Panc1 (cell line): ENCODE results near the gene DMBX1. TPM values are rescaled to one million over a fixed set of nuclear protein-coding genes. Genes with fewer than 3 reads are reported as not detected.

ENCODE experiments used
- ATAC-seq: fragments of 200-7000 bp; cut with Tn5 transposase; 2 replicates; pipeline ENCODE4 v1.9.1; 2020; ENCODE audit warnings: mild to moderate bottlenecking, moderate library complexity
- BruUV-seq: library from RNA; stranded (reverse); fragments of 400-500 nt; replicated peaks from 2 replicates; lab custom pipeline; 2021; lab: Mats Ljungman, UMichigan
- CTCF ChIA-PET: fragments of 300-600 bp; sonication (Branson Sonifier 250); formaldehyde crosslinking; loops from one replicate; lab custom pipeline; 2022; ENCODE audit warnings: antibody characterized with exemption; lab: Charles Lee
- POLR2A ChIA-PET: fragments of 300-600 bp; sonication (Branson Sonifier 250); formaldehyde crosslinking; loops from one replicate; lab custom pipeline; 2022; ENCODE audit warnings: antibody characterized with exemption; lab: Charles Lee
- DNase-seq: peaks from one replicate; pipeline ENCODE4 v3.0.0-alpha.2; 2010; ENCODE audit warnings: low read depth, low spot score
- H3K27ac ChIP-seq: 2 replicates; pipeline ENCODE4 v1.5.1; 2011; ENCODE audit warnings: mild to moderate bottlenecking, low read length, inconsistent platforms
- H3K27me3 ChIP-seq: fragments of 200-500 bp; sonication (Bioruptor generic); 2 replicates; pipeline ENCODE4 v1.6.0; 2014; ENCODE audit warnings: low read length, inconsistent platforms; ENCODE audit not compliant: control insufficient read depth, insufficient read depth
- H3K36me3 ChIP-seq: fragments of 200-500 bp; sonication (Bioruptor generic); 2 replicates; pipeline ENCODE4 v1.5.1; 2014; ENCODE audit warnings: inconsistent platforms, mild to moderate bottlenecking, low read length, moderate library complexity; ENCODE audit not compliant: control insufficient read depth, insufficient read depth
- H3K4me1 ChIP-seq: 2 replicates; pipeline ENCODE4 v1.5.1; 2011; ENCODE audit warnings: inconsistent platforms, mild to moderate bottlenecking, low read length, moderate library complexity; ENCODE audit not compliant: control insufficient read depth, insufficient read depth
- H3K4me3 ChIP-seq, 2 experiments: 2 replicates each; pipeline ENCODE4 v1.5.1; 2011 to 2012; ENCODE audit warnings: low read depth in 2 of 2, low read length in 2 of 2, mild to moderate bottlenecking in 2 of 2, inconsistent platforms in 1 of 2, moderate library complexity in 1 of 2
- H3K9me3 ChIP-seq: fragments of 200-500 bp; sonication (Bioruptor generic); 2 replicates; pipeline ENCODE4 v1.5.1; 2014; ENCODE audit warnings: low read depth, mild to moderate bottlenecking, inconsistent platforms, low read length, moderate library complexity; ENCODE audit not compliant: control insufficient read depth, insufficient read depth
- POLR2AphosphoS5 ChIP-seq: IDR thresholded peaks from 2 replicates; pipeline ENCODE4 v1.6.1; 2012; ENCODE audit warnings: mild to moderate bottlenecking, low read depth, low read length, moderate library complexity
- SIN3A ChIP-seq: IDR thresholded peaks from 2 replicates; pipeline ENCODE4 v1.6.1; 2012; ENCODE audit warnings: low read depth, mild to moderate bottlenecking, low read length, moderate library complexity, borderline replicate concordance; ENCODE audit not compliant: insufficient read depth
- TCF7L2 ChIP-seq: IDR thresholded peaks from 2 replicates; pipeline ENCODE4 v1.6.1; 2011; ENCODE audit warnings: mild to moderate bottlenecking, low read depth, low read length, inconsistent platforms
- in situ Hi-C: cut with HindIII; loops from 2 replicates; pipeline ENCODE4 v1.10.0; 2016; ENCODE audit warnings: low sequenced_read_pairs, low pct_unique_long_range_greater_than_20kb
- intact Hi-C: fragments of 100-400 bp; cut with micrococcal nuclease; formaldehyde crosslinking; loops from one replicate; pipeline ENCODE4 v1.10.0; 2022; ENCODE audit not compliant: unreplicated experiment
- total RNA-seq: library from RNA; stranded (reverse); gene quantifications from one replicate; pipeline ENCODE4 v1.2.1, GENCODE V29; 2021; ENCODE audit not compliant: unreplicated experiment
- TF ChIP-seq, protein P1 (sequence below), 2 experiments: IDR thresholded peaks; 2 replicates each; pipeline ENCODE4 v1.6.1; 2011 to 2012; ENCODE audit warnings: low read depth in 2 of 2, control low read depth in 1 of 2, low read length in 1 of 2, mild to moderate bottlenecking in 1 of 2, moderate library complexity in 1 of 2; ENCODE audit not compliant: insufficient read depth in 1 of 2
- TF ChIP-seq, protein P2 (sequence below): fragments of 450-650 bp; IDR thresholded peaks from 2 replicates; pipeline ENCODE4 v1.5.1; 2017; ENCODE audit warnings: mild to moderate bottlenecking

DMBX1 gene
- total RNA-seq, 1 experiment from 2014 or later: 0.05 TPM

DNA sequence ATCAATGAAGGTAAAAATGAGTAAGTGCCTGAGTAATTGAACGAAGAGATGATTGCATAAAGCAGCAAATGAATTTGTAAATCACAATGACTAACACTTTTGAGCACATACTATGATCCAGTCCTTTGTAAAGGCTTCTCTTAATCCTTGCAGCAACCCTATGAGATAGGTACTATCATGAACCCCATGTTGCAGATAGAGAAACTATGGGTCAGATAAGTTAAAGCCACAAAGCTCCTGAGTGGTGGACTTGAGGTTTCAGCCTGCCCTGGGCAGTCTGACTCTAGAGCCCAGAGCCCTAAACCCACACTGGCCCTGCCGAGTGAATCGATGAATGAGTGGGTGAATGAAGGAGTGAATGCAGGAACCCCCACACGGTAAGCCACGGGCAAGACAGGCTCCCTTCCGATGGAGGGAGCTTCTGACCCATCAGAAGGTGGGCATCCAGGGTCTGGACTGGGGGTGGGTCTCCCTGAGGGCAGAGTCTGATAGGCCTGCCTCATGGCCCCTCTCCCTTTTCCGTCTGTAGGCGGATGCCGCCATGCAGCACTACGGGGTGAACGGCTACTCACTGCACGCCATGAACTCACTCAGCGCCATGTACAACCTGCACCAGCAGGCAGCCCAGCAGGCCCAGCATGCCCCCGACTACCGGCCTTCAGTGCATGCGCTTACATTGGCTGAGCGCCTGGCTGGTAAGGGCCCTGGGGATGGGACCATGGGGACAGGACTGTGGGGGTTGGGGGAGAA is 17.0 kb downstream of the DMBX1 start:
- DNase-seq: no peak
- Histone ChIP-seq H3K4me1 (no peaks in the 10 kb centered on the region), H3K9me3 (no peaks in the 10 kb centered on the region), H3K36me3 (no peaks in the 10 kb centered on the region), H3K4me3 (no peak overlapping the region), H3K27me3 (peaks cover 3% of the 10 kb centered on the region; the same call in 1 of the 2 replicates), H3K27ac (no peak overlapping the region)
- POLR2A ChIA-PET: no interaction called here
- ATAC-seq: no peak
- TF ChIP-seq TCF7L2 (no peak), SIN3A (no peak), POLR2AphosphoS5 (no peak)
- TF ChIP-seq, protein P1, sequence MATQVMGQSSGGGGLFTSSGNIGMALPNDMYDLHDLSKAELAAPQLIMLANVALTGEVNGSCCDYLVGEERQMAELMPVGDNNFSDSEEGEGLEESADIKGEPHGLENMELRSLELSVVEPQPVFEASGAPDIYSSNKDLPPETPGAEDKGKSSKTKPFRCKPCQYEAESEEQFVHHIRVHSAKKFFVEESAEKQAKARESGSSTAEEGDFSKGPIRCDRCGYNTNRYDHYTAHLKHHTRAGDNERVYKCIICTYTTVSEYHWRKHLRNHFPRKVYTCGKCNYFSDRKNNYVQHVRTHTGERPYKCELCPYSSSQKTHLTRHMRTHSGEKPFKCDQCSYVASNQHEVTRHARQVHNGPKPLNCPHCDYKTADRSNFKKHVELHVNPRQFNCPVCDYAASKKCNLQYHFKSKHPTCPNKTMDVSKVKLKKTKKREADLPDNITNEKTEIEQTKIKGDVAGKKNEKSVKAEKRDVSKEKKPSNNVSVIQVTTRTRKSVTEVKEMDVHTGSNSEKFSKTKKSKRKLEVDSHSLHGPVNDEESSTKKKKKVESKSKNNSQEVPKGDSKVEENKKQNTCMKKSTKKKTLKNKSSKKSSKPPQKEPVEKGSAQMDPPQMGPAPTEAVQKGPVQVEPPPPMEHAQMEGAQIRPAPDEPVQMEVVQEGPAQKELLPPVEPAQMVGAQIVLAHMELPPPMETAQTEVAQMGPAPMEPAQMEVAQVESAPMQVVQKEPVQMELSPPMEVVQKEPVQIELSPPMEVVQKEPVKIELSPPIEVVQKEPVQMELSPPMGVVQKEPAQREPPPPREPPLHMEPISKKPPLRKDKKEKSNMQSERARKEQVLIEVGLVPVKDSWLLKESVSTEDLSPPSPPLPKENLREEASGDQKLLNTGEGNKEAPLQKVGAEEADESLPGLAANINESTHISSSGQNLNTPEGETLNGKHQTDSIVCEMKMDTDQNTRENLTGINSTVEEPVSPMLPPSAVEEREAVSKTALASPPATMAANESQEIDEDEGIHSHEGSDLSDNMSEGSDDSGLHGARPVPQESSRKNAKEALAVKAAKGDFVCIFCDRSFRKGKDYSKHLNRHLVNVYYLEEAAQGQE (IDR thresholded peaks at IDR 0.05; ENCODE audit: insufficient read depth in 1 of 2, low read depth in 2 of 2, low read length in 1 of 2): no peak
- TF ChIP-seq, protein P2, sequence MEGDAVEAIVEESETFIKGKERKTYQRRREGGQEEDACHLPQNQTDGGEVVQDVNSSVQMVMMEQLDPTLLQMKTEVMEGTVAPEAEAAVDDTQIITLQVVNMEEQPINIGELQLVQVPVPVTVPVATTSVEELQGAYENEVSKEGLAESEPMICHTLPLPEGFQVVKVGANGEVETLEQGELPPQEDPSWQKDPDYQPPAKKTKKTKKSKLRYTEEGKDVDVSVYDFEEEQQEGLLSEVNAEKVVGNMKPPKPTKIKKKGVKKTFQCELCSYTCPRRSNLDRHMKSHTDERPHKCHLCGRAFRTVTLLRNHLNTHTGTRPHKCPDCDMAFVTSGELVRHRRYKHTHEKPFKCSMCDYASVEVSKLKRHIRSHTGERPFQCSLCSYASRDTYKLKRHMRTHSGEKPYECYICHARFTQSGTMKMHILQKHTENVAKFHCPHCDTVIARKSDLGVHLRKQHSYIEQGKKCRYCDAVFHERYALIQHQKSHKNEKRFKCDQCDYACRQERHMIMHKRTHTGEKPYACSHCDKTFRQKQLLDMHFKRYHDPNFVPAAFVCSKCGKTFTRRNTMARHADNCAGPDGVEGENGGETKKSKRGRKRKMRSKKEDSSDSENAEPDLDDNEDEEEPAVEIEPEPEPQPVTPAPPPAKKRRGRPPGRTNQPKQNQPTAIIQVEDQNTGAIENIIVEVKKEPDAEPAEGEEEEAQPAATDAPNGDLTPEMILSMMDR: no peak
- CTCF ChIA-PET: no interaction called here
- in situ Hi-C loops (no loop called here), intact Hi-C loops (no loop called here)
- BruUV-seq: no TSS peak

- BruUV-seq: no TSS peak
- TF ChIP-seq TCF7L2 (no peak), SIN3A (no peak), POLR2AphosphoS5 (no peak)
- TF ChIP-seq, protein P2: no peak
- TF ChIP-seq, protein P1 (IDR thresholded peaks at IDR 0.05; ENCODE audit: insufficient read depth in 1 of 2, low read depth in 2 of 2, low read length in 1 of 2): no peak
- ChIA-PET POLR2A (interaction anchor here (0.7 kb wide), 1 partner anchor 86 kb away, joined by 6 read pairs; no protein-coding TSS in a partner anchor), CTCF (no interaction called here)
- in situ Hi-C loops (no loop called here), intact Hi-C loops (no loop called here)
- Histone ChIP-seq H3K27ac (no peak overlapping the region), H3K4me1 (no peaks in the 10 kb centered on the region), H3K36me3 (no peaks in the 10 kb centered on the region), H3K9me3 (no peaks in the 10 kb centered on the region), H3K27me3 (no peaks in the 10 kb centered on the region), H3K4me3 (no peak overlapping the region)
- DNase-seq (no peak), ATAC-seq (no peak)
Measured at GRCh38 chr1:46508757-46509156, 19.1 kb downstream of the DMBX1 start.
